ENCODE results near the gene CYP27A1.

The CYP27A1 gene

GRCh38 chr2:218859988-218860831, 78.3 kb downstream of the CYP27A1 start:
- no peak for DNase-seq

GRCh38 chr2:218860950-218861381, 79.0 kb downstream of the CYP27A1 start:
- DNase-seq, result peak; percentile 99

- no peak for DNase-seq
These were observed 79.8 kb downstream of the CYP27A1 start for GRCh38 chr2:218861645-218862318.

DNA sequence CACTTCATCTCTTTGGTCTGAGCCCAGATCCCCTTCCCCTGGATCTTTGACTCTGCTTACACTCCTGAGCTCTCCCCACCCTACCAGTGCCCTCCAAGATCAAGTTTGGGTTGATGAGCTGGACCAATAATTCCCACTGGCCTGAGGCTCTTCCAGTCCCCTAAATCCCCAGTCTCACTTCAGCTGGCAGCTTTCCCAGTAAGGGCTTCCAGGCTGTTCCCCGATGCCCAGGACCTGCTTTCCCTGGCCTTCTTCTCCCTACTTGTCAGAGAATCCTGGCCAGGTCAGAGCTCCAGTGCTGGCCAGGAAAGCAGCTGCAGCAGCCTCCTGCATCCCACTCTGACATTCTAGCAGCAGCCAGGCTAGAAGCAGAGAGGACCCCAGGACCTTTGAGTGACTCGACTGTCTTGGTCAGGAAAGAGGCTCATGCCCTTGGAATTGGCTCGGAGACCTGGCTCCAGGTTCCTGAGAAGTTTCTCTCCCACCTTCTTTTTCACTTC, 81.1 kb downstream of the CYP27A1 start:
- no peak for DNase-seq
